HG02870 (cell line): ENCODE data around the gene DMAC2.
"Not testable (repeated sequence)": the region's sequence is repeated elsewhere in the genome, so short reads cannot be mapped to it uniquely, and the experiment has no call there.

Experiments used
- ATAC-seq: cut with Tn5 transposase; IDR thresholded peaks from one replicate; pipeline ENCODE4 v1.9.1; 2021; ENCODE audit warnings: mild to moderate bottlenecking, moderate library complexity; ENCODE audit not compliant: unreplicated experiment

Gene DMAC2

GRCh38 chr19:41443813-41444455 lies 4.2 kb upstream of the DMAC2 start:
- no peak for ATAC-seq

- no peak for ATAC-seq
Measured at GRCh38 chr19:41442473-41443355, 3.0 kb upstream of the DMAC2 start, which contains the start of gene ERICH4. Gene ERICH4 (plus strand): TSS chr19:41443156. CDS start chr19:41443170, 14 bp downstream.

- ATAC-seq: no peak
Measured at GRCh38 chr19:41441321-41441945, 1.7 kb upstream of the DMAC2 start.

- ATAC-seq: no peak
Measured at GRCh38 chr19:41437944-41438574, 1.7 kb downstream of the DMAC2 start.

DNA sequence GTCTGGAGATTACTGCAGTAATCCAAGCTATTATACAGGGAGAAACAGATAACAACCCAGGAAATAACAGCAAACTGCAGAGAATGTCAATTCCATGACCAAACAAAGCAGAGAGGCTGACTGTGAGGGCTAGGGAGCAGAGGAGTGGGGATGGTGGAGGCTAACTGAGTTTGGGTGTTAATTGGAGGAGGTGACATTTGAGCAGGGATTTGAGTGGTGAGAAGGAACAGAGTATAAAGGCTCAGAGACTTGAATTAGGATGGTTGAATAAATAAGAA lies 3.1 kb downstream of the DMAC2 start:
- ATAC-seq: no peak

GRCh38 chr19:41435936-41436673 lies 3.6 kb downstream of the DMAC2 start:
- ATAC-seq: no peak

DNA sequence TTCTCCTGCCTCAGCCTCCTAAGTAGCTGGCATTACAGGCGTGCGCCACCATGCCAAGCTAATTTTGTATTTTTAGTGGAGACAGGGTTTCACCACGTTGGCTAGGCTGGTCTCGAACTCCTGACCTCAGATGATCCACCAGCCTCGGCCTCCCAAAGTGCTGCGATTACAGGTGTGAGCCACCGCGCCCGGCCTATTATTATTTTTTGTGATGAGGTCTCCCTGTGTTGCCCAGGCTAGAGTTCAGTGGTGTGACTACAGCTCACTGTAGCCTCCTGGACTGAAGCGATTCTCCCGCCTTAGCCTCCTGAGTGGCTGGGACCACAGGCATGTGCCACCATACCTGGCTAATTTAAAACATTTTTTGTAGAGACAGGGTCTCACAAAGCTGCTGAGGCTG lies 4.3 kb downstream of the DMAC2 start:
- not testable (repeated sequence) for ATAC-seq

GRCh38 chr19:41434450-41434849 lies 5.3 kb downstream of the DMAC2 start:
- ATAC-seq: no peak

DNA sequence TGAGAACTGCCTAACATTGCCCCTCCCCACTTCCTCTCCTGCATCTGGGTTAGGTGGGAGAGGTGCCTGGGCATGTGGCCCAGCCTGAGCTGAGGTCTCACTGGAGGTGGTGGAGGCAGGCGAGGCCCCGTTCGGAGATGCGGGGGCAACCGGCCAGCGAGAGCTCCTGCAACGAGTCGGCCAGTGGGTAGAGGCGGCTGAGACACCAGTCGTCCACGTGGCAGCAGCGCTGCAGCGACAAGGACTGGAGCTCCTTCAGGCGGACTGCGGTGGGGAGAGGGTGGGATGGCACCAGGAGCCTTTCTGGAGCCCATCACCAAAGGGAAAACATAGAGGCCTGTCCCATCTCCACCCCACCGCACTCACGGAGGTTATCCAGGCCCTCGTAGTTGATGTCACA lies 6.5 kb downstream of the DMAC2 start:
- ATAC-seq: no peak

- ATAC-seq: no peak
Measured at GRCh38 chr19:41431426-41432386, 8.0 kb downstream of the DMAC2 start.

DNA sequence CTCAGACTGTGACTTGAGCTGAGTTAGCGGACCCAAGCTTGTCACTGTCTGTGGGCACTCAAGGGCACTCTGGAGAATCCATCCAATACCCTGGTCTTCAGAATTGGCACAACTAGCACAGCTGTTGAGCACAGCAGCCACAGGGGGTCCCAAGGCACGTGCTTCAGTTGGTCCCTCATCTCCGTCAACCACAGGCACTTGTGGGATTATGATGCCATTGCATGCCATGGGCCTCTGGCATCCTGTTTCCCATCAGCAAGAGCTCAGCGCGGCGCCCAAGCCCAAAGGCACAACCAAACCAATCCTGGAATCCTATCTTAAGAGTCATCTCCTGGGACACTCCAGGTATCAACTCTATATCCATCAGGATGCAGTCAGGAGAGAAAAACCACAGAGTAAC lies 8.8 kb downstream of the DMAC2 start:
- ATAC-seq: no peak

DNA sequence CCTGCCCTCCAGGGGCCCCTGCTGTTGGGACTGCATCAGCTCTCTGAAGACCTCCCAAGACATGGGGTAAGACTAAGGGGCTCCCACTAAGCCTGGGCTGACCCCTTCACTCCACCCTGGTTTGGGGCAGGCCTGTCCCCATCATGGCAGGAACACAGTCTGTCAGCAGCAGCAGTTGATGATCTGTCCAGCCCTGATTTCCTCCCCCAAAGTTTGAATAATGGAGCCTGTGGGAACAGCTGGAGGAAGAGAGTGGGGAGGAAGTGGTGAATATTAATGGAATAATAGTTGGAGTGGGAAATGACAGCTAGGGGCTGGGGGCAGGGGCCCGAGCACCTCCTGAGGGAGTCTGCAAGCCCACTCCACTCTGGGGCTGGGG lies 11.2 kb downstream of the DMAC2 start:
- no peak for ATAC-seq

DNA sequence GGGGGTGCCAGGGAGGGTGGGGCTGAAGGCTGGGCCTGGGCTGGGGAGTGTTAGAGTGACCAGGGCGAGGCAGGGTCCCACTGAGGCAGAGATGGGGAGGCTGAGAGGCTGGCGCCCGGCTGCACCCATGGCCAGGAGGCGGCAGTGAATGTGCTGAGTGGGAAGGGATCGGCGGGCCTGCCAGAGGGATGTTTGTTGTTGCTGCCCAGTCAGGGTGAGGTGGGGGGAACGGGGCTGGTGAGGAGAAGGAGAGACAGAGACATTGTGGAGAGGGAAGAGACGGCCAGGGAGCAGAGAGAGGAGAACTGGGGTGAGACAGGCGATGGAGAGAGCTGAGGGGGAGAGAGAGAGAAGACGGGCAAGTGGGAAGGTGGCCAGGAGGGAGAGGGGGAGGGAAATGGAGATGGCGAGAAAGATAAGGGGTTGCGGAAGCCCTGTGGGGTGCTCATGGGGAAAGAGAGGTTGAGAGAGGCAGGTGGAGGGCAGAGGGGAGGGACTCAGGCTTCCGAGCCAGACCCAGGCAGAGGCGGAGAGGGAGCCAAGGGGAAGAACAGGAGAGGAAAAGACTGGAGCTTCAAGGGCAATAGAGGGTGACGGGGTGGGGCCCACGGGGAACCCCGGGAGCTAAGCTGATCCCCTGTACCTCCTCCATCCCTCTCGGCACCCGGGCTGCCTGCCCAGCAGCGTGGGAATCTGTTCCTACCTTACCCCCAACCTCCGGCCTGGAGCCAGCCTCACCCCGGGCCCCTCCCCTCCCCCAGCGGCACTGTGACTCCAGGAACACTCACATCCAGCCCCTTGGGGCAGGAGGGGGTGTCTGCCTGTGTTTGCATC lies 11.8 kb downstream of the DMAC2 start:
- no peak for ATAC-seq

DNA sequence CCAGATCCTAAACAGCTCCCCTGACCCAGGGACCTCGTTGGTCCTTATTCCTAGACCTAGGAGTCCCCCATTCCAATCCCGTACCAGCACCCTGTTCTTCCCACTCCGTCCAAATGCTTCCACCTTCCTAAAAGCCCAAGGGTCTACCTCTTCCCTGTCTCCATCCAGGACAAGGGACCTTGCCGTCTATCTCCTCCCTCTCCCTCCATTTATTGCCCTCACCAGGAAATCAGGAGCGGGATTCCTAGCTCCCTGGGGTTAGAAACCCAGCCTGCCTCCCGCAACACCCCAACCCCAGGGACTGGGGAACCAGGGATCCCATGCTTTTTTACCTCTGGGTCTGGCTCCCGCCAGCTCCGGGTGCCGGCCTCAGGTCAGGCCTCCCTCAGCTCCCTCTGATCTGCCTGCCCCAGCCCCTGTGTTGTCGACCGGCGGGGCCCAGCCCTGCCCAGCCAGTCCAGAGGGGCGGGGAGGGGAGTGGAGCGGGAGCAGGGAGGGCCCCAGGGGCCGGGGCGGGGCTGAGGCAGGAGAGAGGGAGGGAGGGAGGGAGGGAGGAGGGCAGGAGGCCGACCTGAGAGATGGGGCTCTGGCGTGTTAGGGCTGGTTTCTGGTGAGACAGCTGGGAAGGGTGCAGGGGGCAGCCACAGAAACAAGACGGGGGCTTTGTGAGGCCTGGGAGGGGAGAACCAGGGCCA lies 12.6 kb downstream of the DMAC2 start, which contains the start of gene B3GNT8:
Gene B3GNT8, minus strand, starts transcription at position 423 of the 695 bp plus-strand sequence. CDS start 596 bp downstream, outside the sequence.
- ATAC-seq: no peak

- ATAC-seq: no peak
Measured at GRCh38 chr19:41426116-41426841, 13.4 kb downstream of the DMAC2 start.

GRCh38 chr19:41425174-41426115 lies 14.3 kb downstream of the DMAC2 start:
- no peak for ATAC-seq
